Activated CD4-positive, alpha-beta T cell treated with anti-CD3 and anti-CD28 coated beads, Interleukin-2, amount 50 U/mL, for 1 hour (primary cell): Measurements from ENCODE around the gene IQSEC2.

Source experiments
- DNase-seq: peaks from one replicate; pipeline ENCODE4 v3.0.0-alpha.2; 2020

Gene IQSEC2

DNA sequence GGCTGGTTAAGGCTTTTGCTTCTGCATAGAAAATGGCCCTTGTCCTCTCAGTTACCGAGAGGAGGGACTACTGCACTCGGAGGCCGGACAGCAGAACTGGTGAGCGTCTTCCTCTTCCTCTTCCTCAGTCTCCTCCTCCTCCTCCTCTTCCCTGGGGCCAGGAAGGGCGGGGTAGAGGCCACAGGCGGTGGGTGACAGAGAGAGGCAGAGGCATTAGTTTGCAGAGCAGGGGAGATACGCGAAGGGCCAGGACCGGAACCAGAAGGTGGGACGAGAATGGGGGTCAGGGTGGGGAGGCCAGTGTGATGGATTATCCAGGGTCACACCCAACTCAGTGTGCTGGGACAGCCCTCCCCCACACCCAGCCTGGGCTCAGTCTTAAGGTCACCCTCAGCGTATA is 14.5 kb downstream of the IQSEC2 start:
- no peak for DNase-seq

DNA sequence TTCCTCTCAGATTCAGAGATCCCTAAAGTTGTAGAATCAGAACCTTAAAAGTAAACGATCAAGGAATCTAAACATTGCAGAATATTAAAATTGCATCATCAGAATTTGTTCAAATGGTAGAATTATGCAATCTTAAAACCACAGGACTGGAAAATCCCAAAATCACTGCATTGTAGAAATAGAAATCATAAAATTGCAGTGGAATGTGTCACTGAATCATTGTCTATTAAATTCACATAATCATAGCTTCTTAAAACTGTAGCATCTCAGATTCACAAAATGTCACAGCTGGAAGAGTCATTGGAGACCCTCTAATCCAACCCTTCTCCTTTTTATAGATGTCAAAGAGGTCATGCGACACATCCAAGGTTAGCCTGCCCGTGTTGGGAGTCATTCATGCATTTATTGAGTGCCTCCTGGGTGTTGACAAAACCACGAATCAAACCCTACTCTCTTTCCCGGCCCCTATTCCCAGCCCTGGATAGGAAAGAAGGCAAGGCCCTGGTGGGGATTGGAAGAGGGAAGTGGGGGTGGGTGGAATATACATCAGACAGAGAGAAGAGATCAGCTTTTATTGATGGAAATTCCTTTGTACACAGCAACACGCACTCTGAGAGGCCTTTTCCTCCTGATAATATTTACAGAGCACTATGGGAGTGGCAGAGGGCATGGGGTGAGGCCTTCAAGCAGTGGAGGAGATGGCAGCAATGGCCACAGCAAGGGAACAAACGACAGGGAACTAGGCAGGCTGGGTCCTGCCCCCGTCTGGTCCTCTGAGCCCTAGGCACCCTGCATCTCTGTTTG is 15.4 kb downstream of the IQSEC2 start:
- no peak for DNase-seq

DNA sequence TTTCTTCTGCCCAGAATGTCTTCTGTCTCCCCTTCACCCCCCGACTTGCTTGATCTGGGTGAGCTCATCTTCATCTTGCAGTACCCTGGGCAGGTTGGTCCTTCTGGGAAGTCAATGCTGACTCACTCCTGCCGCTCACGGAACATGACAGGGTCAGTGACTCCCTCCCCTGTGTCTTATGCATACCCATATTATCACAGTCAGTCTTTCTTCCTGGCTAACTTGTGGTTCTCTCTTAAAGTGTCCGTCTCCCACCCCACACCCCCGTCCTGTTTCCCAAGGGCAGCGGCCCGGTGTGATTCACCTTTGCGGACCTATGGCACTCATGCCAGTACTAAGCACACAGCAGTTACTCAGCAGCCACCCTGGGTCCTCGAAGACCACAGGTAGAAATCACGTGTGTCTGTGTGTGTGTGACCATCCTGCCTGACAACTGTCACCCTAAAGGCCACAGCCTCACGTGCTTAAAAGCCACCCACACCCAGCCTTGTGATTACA is 17.7 kb downstream of the IQSEC2 start:
- DNase-seq, result no peak

- no peak for DNase-seq
Observed at GRCh38 chrX:53262918-53263394, 18.4 kb downstream of the IQSEC2 start.

- DNase-seq, result no peak
Observed at GRCh38 chrX:53262189-53262917, 19.0 kb downstream of the IQSEC2 start.

- DNase-seq, result no peak
Observed at GRCh38 chrX:53261355-53261972, 19.9 kb downstream of the IQSEC2 start.

- DNase-seq, result no peak
Observed at GRCh38 chrX:53260836-53261235, 20.5 kb downstream of the IQSEC2 start.

GRCh38 chrX:53257670-53258423 is 23.5 kb downstream of the IQSEC2 start:
- no peak for DNase-seq

DNA sequence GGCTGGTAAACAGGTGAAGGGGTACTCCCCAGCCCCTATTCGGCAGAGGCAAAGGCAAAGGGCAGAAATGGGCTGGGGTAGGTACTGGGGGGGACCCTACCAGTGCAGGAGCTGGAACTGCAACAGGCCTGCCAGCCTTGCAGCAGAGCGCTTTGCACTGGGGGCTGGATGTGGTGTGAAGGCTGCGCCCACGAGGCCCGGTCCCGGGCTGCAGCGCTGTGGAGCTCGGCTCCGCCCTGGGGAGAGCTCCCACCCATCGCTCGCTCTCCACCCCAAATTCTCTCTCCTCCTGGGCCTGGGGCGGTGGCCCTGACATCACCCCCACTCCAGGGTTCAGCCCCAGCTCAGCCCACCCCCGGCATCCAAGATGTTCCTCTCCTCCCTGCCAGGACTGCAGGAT is 24.2 kb downstream of the IQSEC2 start:
- no peak for DNase-seq

GRCh38 chrX:53256446-53257041 is 24.8 kb downstream of the IQSEC2 start:
- DNase-seq, result no peak

DNA sequence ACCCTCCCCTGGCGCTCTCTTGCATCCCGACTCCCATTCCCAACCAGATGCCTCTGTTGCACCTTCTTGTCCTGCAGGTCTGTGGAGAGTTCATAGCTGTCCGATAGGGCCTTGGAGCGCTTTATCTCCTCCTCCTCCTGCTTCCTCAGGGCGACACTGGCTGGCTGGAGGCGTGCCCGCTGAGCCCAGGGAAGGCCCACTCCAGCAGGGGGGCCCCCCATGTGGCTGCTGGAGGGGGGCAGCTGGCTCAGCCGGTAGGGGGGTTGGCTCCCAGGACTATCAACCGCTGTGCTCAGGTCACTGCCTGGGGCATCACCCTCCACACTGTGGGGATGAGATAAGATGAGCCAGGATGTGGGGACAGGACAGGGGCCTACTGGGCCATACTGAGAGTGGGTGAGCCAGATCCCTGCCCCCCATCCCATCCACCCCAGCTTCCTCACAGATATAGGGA is 25.6 kb downstream of the IQSEC2 start:
- no peak for DNase-seq

DNA sequence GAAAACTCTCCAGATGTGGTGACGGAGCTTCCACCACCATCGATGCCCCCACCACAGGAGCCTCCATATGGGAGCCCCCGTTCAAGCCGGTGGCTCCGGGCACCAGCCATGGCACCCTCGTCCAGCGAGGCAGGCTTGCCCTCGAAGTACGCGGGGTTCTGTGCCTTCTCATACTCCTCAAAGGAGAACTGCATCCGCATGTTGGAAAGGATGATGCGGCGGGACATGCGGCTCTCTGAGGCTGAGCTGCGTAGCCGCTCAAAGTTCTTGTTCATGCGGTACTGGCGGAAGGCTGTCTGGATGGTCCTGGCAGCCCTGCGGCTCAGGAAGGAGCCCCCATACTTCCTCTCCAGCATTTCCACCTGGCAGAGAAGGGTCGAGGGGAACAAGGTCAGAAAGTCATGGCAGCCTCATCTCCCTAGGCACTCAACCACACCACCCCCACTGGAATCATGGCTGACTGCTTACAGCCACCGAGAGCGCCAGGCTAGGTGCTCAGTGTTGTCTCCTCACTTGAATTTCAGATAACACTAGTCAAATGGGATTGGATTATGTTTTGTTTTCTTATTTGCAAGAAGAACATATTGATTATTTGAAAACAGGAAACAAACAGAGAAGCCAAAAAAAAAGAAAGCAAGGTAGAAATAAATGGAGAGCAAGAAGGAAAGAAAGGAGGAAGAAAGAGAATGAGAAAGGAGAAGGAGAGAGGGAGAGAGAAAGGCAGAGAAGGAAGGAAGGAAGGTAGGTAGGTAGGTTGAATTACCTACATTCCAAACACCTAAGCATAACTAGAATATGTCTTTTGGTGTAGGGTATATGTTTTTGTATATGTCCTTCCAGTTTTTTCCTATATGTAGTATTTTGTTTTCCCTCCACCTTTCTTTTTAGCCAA is 26.6 kb downstream of the IQSEC2 start:
- no peak for DNase-seq

DNA sequence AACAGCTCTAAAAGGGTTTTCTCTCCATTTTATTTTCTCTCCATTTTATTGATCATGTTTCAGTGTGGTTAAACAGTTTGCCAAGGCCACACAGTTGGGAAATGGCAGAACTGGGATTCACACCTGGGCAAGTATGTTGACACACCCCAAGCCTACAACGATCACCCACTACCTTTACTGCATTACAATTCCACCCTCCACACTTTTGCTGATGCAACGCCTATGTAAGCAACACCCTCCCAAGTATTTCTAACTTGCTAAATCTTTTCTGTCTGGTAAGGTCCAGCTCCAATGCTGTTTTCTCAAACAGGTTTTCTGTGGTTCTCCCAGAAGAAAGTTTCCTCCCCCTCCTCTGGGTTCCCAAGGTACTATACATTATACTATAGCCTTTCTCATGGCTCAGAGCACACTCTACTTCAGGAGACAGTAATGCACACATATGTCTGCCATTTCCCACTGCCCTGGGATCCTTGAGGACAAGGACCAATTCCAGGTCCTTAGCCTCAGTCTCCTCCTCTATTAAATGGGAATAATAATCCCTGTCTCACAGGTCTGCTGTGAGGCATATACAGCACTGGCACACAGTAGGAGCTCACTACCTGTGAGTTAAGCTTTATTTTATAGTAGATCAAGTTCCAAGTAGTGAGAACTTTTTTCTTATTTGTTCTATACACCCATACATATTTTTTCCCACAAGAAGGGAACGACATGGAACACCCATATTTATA is 27.9 kb downstream of the IQSEC2 start:
- DNase-seq, result no peak

DNA sequence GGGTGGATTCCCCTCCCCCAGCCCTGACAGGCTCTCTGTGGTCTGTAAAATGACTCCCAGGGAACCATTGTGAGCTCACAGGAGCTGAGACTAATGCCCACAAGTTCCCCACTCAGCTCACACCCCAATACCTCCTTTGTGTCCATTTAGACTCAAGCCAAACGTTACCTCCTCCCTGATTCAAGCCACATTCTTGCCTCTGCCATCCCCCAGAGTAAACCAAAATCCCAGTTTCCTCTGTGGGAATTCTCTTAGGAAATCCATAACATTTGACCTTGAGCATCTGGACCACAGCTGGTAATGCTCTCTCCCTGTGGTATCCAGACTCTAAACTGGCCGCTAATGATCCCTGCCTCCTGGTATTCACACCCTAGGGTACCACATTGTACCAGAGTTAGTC is 30.1 kb downstream of the IQSEC2 start:
- DNase-seq, result no peak

DNA sequence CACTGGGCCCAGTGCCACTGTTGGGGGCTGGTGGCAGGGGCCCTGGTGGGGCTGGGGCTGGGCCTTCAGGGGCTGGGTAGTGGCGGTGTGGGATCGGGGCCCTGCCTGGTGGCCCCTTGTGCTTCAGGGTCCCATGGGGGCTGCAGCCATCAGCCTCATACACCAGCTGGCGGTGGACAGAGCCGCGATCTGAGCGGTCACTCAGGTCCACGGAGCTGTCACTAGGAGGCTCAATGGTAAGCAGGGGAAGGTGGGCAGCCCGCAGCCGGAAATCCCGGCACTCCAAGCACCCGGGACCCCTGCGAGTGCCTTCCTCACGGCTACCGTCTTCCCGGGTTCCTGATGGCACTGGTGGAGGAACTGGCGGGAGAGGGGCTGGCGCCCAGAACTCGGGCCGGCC is 30.8 kb downstream of the IQSEC2 start:
- DNase-seq, result no peak

DNA sequence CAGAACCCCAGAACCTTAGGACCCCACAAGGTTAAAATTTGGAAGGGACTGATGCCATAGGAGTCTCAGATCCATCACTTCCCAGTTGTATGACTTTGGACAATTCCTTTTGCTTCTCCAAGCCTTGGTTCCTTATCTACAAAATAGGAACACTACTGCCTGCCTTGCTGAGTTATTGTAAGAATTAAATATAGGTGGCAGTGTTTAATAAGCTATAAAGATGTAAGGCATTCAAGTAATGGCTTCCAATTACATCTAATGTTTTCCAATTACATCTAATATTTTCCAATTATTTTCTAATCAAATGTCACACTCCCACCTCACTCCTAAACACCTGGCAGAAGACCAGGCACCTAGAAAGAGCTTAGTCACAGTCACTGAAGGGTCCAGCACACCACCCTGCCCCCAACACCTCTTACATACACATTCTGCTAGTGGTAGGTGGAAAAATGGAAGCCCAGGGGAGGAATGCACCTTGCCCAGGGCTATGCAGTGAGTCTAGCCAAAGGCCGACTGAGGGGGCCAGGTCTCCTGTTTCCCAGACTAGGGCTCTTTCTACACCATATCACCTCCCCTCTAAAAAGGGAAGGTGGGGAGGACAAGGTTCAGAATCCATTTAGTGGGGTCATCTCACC is 31.9 kb downstream of the IQSEC2 start:
- no peak for DNase-seq

GRCh38 chrX:53247928-53248327 is 33.5 kb downstream of the IQSEC2 start:
- DNase-seq, result no peak

DNA sequence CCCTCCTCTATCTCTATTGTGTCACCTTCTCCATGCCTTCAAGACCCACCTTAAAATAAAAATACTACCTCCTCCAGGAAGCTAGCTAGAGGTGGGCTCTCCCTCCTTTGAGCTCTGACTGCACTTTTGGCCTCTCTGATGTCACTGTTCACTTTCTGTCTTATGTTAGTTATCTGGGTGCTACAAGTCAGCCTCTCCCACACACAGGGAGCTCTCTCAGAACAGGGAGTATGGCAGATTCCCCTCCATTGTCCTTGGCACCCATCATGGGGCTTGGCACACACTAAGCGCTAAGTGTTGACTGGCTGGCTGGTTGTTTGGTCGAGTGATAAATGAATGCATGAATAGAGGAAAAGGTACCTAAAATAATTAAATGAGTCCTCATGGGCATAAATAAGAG is 35.2 kb downstream of the IQSEC2 start:
- DNase-seq, result no peak

DNA sequence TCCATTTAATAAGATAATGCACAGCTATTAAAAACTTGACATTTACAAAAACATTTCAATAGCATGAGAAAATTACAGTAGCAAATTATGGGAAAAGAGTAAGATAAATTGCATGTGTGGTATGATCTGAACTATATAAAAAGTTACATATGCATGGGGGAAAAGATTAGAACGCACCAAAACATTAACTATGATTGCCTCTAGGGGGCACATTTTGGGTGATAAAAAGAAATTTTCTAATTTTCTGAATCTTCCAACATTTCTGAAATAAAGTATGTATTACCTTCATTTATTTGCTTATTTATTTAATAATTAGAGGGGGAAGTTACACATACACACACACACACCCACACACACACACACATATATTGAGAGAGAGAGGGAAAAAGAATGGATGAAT is 36.8 kb downstream of the IQSEC2 start:
- DNase-seq, result no peak

DNA sequence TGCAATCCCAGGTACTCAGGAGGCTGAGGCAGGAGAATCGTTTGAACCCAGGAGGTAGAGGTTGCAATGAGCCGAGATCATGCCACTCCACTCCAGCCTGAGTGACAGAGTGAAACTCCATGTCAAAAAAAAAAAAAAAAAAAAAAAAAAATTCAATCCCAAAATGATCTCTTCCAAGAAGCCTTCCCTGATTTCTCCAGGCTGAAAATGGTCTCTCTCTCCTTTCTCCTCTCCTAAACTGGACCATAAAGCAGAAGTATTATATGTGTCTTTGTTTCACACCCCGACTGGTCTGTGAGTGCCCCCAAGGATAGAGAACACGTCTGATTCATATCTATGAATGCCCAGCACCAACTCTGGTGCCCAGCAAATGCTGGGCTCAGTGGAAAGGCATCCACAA is 39.1 kb downstream of the IQSEC2 start:
- DNase-seq, result no peak
